SK-N-MC (cell line): Measurements from ENCODE around the gene PLA2G12A.

ENCODE experiments used
- EZH2 ChIP-seq: fragments of 200-600 bp; sonication (generic); IDR thresholded peaks from one replicate; pipeline ENCODE4 v1.6.1; 2017; ENCODE audit warnings: antibody characterized with exemption
- POLR2AphosphoS5 ChIP-seq: IDR thresholded peaks from 2 replicates; pipeline ENCODE4 v1.6.1; 2012; ENCODE audit warnings: mild to moderate bottlenecking, low read depth, low read length, borderline replicate concordance

GRCh38 chr4:109754093-109754857, 24.4 kb upstream of the PLA2G12A start:
- TF ChIP-seq EZH2 = no peak
- no peak for TF ChIP-seq POLR2AphosphoS5
